HEK293 (cell line): Measurements from ENCODE around the gene GPR162.
A peak's percentile ranks its signal among the peaks of the same experiment; 100 is the strongest.

Source experiments
- CTCF ChIA-PET: fragments of 350-600 bp; formaldehyde crosslinking; extraction: SDS; loops from one replicate; lab custom pipeline; 2021; ENCODE audit warnings: antibody characterized with exemption; lab: Yijun Ruan, JAX
- POLR2A ChIA-PET: fragments of 300-600 bp; formaldehyde crosslinking; extraction: SDS; loops from one replicate; lab custom pipeline; 2020; ENCODE audit warnings: antibody characterized with exemption, inconsistent platforms; lab: Yijun Ruan, JAX
- H3K27ac ChIP-seq: fragments of 200-500 bp; sonication (Bioruptor generic); 2 replicates; pipeline ENCODE4 v1.5.1; 2014; ENCODE audit warnings: low read depth, low read length, control low read depth, inconsistent platforms; ENCODE audit errors: extremely low read depth
- H3K36me3 ChIP-seq, 2 experiments: fragments of 200-500 bp in 1 of 2; sonication (Bioruptor generic) in 1 of 2; 1 replicate in 1 of 2; 2 replicates in 1 of 2; pipeline ENCODE4 v1.5.1; 2014 to 2017; ENCODE audit warnings: inconsistent platforms in 2 of 2, low read length in 2 of 2; ENCODE audit not compliant: control insufficient read depth in 2 of 2, insufficient read depth in 1 of 2
- H3K4me1 ChIP-seq: fragments of 200-500 bp; sonication (Bioruptor generic); 2 replicates; pipeline ENCODE4 v1.5.1; 2014; ENCODE audit warnings: mild to moderate bottlenecking, low read length, inconsistent platforms; ENCODE audit not compliant: control insufficient read depth, insufficient read depth
- H3K4me3 ChIP-seq: 2 replicates; pipeline ENCODE4 v1.5.1; 2011; ENCODE audit warnings: low read depth, mild to moderate bottlenecking, control low read depth, low read length, moderate library complexity
- H3K9me3 ChIP-seq: fragments of 200-500 bp; sonication (Bioruptor generic); 2 replicates; pipeline ENCODE4 v1.5.1; 2014; ENCODE audit warnings: low read depth, low read length, inconsistent platforms; ENCODE audit not compliant: control insufficient read depth, insufficient read depth
- GLI4 ChIP-seq: fragments of 450-650 bp; formaldehyde crosslinking; IDR thresholded peaks from 2 replicates; pipeline ENCODE4 v1.5.1; 2016; ENCODE audit warnings: missing biosample characterization, missing genetic modification characterization
- GLIS2 ChIP-seq: fragments of 450-650 bp; formaldehyde crosslinking; IDR thresholded peaks from 2 replicates; pipeline ENCODE4 v1.5.1; 2016; ENCODE audit warnings: missing biosample characterization, missing genetic modification characterization
- KLF1 ChIP-seq: fragments of 450-650 bp; formaldehyde crosslinking; IDR thresholded peaks from 2 replicates; pipeline ENCODE4 v1.5.1; 2016; ENCODE audit warnings: missing biosample characterization, missing genetic modification characterization
- SALL2 ChIP-seq: fragments of 450-650 bp; formaldehyde crosslinking; IDR thresholded peaks from 2 replicates; pipeline ENCODE4 v1.5.0; 2017; ENCODE audit warnings: missing biosample characterization, mild to moderate bottlenecking, missing genetic modification characterization, borderline replicate concordance
- SP2 ChIP-seq: fragments of 450-650 bp; formaldehyde crosslinking; IDR thresholded peaks from 2 replicates; pipeline ENCODE4 v1.5.1; 2016; ENCODE audit warnings: missing biosample characterization, missing genetic modification characterization
- SP3 ChIP-seq: fragments of 450-650 bp; formaldehyde crosslinking; IDR thresholded peaks from 2 replicates; pipeline ENCODE4 v1.5.1; 2016; ENCODE audit warnings: missing biosample characterization, missing genetic modification characterization
- ZBTB17 ChIP-seq: fragments of 450-650 bp; formaldehyde crosslinking; IDR thresholded peaks from 2 replicates; pipeline ENCODE4 v1.5.1; 2016; ENCODE audit warnings: missing biosample characterization, missing genetic modification characterization
- ZBTB20 ChIP-seq: fragments of 450-650 bp; formaldehyde crosslinking; IDR thresholded peaks from 2 replicates; pipeline ENCODE4 v1.5.1; 2016; ENCODE audit warnings: missing biosample characterization, missing genetic modification characterization
- ZFP3 ChIP-seq: fragments of 450-650 bp; formaldehyde crosslinking; IDR thresholded peaks from 2 replicates; pipeline ENCODE4 v1.5.1; 2016; ENCODE audit warnings: low read depth, missing biosample characterization, missing genetic modification characterization
- ZFP37 ChIP-seq: fragments of 450-650 bp; formaldehyde crosslinking; IDR thresholded peaks from 2 replicates; pipeline ENCODE4 v1.5.1; 2016; ENCODE audit warnings: missing biosample characterization, missing genetic modification characterization
- ZNF146 ChIP-seq: fragments of 450-650 bp; formaldehyde crosslinking; IDR thresholded peaks from 2 replicates; pipeline ENCODE4 v1.5.1; 2016; ENCODE audit warnings: missing biosample characterization, missing genetic modification characterization
- ZNF169 ChIP-seq: fragments of 450-650 bp; formaldehyde crosslinking; IDR thresholded peaks from 2 replicates; pipeline ENCODE4 v1.5.1; 2016; ENCODE audit warnings: missing biosample characterization, missing genetic modification characterization
- ZNF24 ChIP-seq: fragments of 450-650 bp; formaldehyde crosslinking; IDR thresholded peaks from 2 replicates; pipeline ENCODE4 v1.5.1; 2016; ENCODE audit warnings: missing biosample characterization, missing genetic modification characterization
- ZNF341 ChIP-seq: fragments of 450-650 bp; formaldehyde crosslinking; IDR thresholded peaks from 2 replicates; pipeline ENCODE4; 2016; ENCODE audit warnings: low read depth, missing biosample characterization, missing genetic modification characterization
- ZNF555 ChIP-seq: fragments of 450-650 bp; formaldehyde crosslinking; conservative IDR thresholded peaks from 2 replicates; pipeline ENCODE4 v1.5.1; 2017; ENCODE audit warnings: missing biosample characterization, mild to moderate bottlenecking, missing genetic modification characterization, inconsistent platforms
- ZNF560 ChIP-seq: fragments of 450-650 bp; formaldehyde crosslinking; IDR thresholded peaks from 2 replicates; pipeline ENCODE4 v1.5.1; 2017; ENCODE audit warnings: missing biosample characterization, missing genetic modification characterization, borderline replicate concordance
- ZNF660 ChIP-seq: fragments of 450-650 bp; IDR thresholded peaks from 2 replicates; pipeline ENCODE4 v1.5.1; 2018; ENCODE audit warnings: missing biosample characterization, mild to moderate bottlenecking, missing genetic modification characterization
- TF ChIP-seq, protein P1 (sequence below): fragments of 450-650 bp; formaldehyde crosslinking; IDR thresholded peaks from 2 replicates; pipeline ENCODE4 v1.5.1; 2016; ENCODE audit warnings: missing biosample characterization, missing genetic modification characterization
- TF ChIP-seq, protein P2 (sequence below): fragments of 450-650 bp; formaldehyde crosslinking; IDR thresholded peaks from 2 replicates; pipeline ENCODE4; 2016; ENCODE audit warnings: missing biosample characterization, missing genetic modification characterization
- TF ChIP-seq, protein P3 (sequence below): fragments of 450-650 bp; formaldehyde crosslinking; IDR thresholded peaks from 2 replicates; pipeline ENCODE4 v1.5.1; 2017; ENCODE audit warnings: missing biosample characterization, missing genetic modification characterization
- TF ChIP-seq, protein P4 (sequence below): fragments of 450-650 bp; formaldehyde crosslinking; IDR thresholded peaks from 2 replicates; pipeline ENCODE4 v1.5.1; 2016; ENCODE audit warnings: missing biosample characterization, missing genetic modification characterization
- TF ChIP-seq, protein P5 (sequence below): fragments of 450-650 bp; formaldehyde crosslinking; IDR thresholded peaks from 2 replicates; pipeline ENCODE4 v1.5.1; 2016; ENCODE audit warnings: missing biosample characterization, missing genetic modification characterization
- TF ChIP-seq, protein P6 (sequence below): fragments of 450-650 bp; formaldehyde crosslinking; IDR thresholded peaks from 2 replicates; pipeline ENCODE4 v1.5.1; 2017; ENCODE audit warnings: missing biosample characterization, missing genetic modification characterization

The GPR162 gene

DNA sequence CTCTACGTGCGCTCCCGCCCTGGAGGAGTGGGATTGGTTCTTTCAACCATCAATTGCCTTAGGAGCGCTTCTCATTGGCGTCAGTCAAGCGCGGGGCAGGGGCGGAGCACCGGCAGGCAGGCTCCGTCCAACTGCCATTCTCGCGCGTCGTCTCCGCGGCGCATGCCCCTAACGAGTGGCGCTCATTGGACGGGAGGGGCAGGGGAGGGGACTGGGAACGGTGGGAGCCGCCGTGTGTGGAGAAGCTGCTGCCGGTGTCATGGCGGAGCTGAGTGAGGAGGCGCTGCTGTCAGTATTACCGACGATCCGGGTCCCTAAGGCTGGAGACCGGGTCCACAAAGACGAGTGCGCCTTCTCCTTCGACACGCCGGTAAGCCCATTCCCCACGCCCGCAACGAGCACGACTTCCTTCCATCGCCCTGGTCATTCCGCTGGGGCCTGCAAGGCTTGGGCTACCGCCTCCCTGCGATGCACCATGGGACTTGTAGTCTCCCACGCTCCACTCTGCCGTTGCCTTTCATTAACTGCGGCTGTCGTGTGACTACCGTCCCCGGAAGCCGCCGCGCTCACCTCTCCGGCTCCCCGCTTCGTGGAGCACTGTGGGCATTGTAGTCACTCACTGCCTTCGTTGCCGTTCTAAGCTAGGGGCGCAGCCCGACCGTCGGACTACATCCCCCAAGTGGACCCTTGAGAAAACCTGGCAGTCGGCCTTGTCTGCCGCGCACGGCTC lies 30.5 kb downstream of the GPR162 start, which contains the start of gene USP5 (continued):
- TF ChIP-seq, protein P1, sequence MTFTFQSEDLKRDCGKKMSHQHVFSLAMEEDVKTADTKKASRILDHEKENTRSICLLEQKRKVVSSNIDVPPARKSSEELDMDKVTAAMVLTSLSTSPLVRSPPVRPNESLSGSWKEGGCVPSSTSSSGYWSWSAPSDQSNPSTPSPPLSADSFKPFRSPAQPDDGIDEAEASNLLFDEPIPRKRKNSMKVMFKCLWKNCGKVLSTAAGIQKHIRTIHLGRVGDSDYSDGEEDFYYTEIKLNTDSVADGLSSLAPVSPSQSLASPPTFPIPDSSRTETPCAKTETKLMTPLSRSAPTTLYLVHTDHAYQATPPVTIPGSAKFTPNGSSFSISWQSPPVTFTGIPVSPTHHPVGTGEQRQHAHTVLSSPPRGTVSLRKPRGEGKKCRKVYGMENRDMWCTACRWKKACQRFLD (tag by site-specific recombination) = no peak
- no peak for TF ChIP-seq ZFP3
- TF ChIP-seq, protein P2, sequence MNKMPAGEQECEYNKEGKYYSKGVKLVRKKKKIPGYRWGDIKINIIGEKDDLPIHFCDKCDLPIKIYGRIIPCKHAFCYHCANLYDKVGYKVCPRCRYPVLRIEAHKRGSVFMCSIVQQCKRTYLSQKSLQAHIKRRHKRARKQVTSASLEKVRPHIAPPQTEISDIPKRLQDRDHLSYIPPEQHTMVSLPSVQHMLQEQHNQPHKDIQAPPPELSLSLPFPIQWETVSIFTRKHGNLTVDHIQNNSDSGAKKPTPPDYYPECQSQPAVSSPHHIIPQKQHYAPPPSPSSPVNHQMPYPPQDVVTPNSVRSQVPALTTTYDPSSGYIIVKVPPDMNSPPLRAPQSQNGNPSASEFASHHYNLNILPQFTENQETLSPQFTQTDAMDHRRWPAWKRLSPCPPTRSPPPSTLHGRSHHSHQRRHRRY (tag by site-specific recombination) = no peak
- no peak for TF ChIP-seq ZNF555 (tag by site-specific recombination)
- TF ChIP-seq ZNF169 (tag by site-specific recombination) = no peak
- TF ChIP-seq ZNF24 (tag by site-specific recombination) = peak; percentile 73
- TF ChIP-seq, all 188 proteins: peak for 57

DNA sequence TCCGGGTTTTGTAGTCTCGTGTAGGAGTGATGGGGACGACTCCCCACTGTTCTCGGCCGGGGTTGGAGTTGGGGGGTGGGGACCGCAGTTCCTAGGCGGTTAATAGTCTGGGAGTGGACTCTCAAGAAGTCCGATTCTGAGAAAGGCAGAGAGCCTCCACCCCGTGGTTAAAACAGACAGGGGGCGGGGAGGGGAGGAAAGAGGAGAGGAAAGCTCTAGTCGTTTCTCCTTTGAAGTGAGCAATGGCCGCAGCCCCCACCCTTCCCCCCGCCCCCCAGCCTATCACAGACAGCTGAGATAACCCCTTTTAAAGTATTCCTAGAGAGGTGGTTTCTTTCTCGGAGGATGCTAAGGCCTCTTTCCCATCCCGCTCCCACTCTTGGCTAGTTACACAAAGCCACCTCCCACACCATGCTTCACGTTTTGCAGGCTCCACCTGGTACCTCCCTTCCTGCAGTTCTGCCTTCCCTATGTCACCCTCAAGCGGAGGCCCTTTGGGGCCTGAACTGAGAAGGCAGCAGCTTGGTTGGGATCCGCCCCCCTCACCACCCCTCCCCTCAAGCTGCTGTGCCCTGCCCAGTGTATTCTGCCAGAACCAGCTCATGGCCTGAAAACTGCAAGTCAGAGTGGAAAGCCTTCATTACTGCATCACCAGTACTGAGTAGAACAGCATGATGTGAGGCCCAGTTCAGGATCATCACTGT lies 31.2 kb downstream of the GPR162 start:
- H3K9me3 ChIP-seq = no peaks in the 10 kb centered on the region
- POLR2A ChIA-PET = interaction anchor here (0.6 to 7.1 kb wide), 28 partner anchors 8 to 482 kb away, joined by 3 to 183 read pairs (median 8); partner anchors contain the start of genes C12orf57, COPS7A, GAPDH and GNB3
- peaks cover 22 to 66% of the 10 kb centered on the region in 2 experiments for H3K36me3 ChIP-seq
- CTCF ChIA-PET = interaction anchor here (0.6 to 8.4 kb wide), 10 partner anchors 12 to 255 kb away, joined by 3 to 71 read pairs (median 4); partner anchors contain the start of genes GNB3, PTMS and SPSB2
- peaks cover 11% of the 10 kb centered on the region for H3K4me1 ChIP-seq
- peak overlapping the region; percentile 40; the same call in 1 of the 2 replicates for H3K27ac ChIP-seq
- peak overlapping the region; percentile 67 for H3K4me3 ChIP-seq
- TF ChIP-seq ZNF146 (tag by site-specific recombination) = no peak
- TF ChIP-seq, protein P3, sequence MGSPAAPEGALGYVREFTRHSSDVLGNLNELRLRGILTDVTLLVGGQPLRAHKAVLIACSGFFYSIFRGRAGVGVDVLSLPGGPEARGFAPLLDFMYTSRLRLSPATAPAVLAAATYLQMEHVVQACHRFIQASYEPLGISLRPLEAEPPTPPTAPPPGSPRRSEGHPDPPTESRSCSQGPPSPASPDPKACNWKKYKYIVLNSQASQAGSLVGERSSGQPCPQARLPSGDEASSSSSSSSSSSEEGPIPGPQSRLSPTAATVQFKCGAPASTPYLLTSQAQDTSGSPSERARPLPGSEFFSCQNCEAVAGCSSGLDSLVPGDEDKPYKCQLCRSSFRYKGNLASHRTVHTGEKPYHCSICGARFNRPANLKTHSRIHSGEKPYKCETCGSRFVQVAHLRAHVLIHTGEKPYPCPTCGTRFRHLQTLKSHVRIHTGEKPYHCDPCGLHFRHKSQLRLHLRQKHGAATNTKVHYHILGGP (tag by site-specific recombination) = peak; percentile 59; the same call in 1 of the 2 replicates
- no peak for TF ChIP-seq ZFP37 (tag by site-specific recombination)
- TF ChIP-seq ZNF660 (tag by site-specific recombination) = 0 out of 2 replicates have a peak, but pooled peaks have one; percentile 16
- peak; percentile 93 for TF ChIP-seq ZNF341 (tag by site-specific recombination)
- TF ChIP-seq, protein P4, sequence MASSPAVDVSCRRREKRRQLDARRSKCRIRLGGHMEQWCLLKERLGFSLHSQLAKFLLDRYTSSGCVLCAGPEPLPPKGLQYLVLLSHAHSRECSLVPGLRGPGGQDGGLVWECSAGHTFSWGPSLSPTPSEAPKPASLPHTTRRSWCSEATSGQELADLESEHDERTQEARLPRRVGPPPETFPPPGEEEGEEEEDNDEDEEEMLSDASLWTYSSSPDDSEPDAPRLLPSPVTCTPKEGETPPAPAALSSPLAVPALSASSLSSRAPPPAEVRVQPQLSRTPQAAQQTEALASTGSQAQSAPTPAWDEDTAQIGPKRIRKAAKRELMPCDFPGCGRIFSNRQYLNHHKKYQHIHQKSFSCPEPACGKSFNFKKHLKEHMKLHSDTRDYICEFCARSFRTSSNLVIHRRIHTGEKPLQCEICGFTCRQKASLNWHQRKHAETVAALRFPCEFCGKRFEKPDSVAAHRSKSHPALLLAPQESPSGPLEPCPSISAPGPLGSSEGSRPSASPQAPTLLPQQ (tag by site-specific recombination) = 0 out of 2 replicates have a peak, but pooled peaks have one; percentile 4
- TF ChIP-seq, protein P5, sequence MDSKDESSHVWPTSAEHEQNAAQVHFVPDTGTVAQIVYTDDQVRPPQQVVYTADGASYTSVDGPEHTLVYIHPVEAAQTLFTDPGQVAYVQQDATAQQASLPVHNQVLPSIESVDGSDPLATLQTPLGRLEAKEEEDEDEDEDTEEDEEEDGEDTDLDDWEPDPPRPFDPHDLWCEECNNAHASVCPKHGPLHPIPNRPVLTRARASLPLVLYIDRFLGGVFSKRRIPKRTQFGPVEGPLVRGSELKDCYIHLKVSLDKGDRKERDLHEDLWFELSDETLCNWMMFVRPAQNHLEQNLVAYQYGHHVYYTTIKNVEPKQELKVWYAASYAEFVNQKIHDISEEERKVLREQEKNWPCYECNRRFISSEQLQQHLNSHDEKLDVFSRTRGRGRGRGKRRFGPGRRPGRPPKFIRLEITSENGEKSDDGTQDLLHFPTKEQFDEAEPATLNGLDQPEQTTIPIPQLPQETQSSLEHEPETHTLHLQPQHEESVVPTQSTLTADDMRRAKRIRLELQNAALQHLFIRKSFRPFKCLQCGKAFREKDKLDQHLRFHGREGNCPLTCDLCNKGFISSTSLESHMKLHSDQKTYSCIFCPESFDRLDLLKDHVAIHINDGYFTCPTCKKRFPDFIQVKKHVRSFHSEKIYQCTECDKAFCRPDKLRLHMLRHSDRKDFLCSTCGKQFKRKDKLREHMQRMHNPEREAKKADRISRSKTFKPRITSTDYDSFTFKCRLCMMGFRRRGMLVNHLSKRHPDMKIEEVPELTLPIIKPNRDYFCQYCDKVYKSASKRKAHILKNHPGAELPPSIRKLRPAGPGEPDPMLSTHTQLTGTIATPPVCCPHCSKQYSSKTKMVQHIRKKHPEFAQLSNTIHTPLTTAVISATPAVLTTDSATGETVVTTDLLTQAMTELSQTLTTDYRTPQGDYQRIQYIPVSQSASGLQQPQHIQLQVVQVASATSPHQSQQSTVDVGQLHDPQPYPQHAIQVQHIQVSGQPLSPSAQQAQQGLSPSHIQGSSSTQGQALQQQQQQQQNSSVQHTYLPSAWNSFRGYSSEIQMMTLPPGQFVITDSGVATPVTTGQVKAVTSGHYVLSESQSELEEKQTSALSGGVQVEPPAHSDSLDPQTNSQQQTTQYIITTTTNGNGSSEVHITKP (tag by site-specific recombination) = peak; percentile 76
- 0 out of 2 replicates have a peak, but pooled peaks have one; percentile 15 for TF ChIP-seq GLIS2
- TF ChIP-seq, protein P6, sequence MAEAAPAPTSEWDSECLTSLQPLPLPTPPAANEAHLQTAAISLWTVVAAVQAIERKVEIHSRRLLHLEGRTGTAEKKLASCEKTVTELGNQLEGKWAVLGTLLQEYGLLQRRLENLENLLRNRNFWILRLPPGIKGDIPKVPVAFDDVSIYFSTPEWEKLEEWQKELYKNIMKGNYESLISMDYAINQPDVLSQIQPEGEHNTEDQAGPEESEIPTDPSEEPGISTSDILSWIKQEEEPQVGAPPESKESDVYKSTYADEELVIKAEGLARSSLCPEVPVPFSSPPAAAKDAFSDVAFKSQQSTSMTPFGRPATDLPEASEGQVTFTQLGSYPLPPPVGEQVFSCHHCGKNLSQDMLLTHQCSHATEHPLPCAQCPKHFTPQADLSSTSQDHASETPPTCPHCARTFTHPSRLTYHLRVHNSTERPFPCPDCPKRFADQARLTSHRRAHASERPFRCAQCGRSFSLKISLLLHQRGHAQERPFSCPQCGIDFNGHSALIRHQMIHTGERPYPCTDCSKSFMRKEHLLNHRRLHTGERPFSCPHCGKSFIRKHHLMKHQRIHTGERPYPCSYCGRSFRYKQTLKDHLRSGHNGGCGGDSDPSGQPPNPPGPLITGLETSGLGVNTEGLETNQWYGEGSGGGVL (tag by site-specific recombination) = peak; percentile 58
- TF ChIP-seq ZNF560 (tag by site-specific recombination) = no peak
- TF ChIP-seq SP2 (tag by site-specific recombination) = peak; percentile 86
- peak; percentile 86 for TF ChIP-seq ZBTB20 (tag by site-specific recombination)
- TF ChIP-seq ZBTB17 = peak; percentile 56
- peak; percentile 75; the same call in 1 of the 2 replicates for TF ChIP-seq KLF1 (tag by site-specific recombination)
- TF ChIP-seq SP3 = peak; percentile 12
- TF ChIP-seq GLI4 (tag by site-specific recombination) = 0 out of 2 replicates have a peak, but pooled peaks have one; percentile 14
- no peak for TF ChIP-seq SALL2 (tag by site-specific recombination)
